ENCODE measurements around the gene SIPA1L2. TPM values are rescaled to one million over a fixed set of nuclear protein-coding genes. Genes with fewer than 3 reads are reported as not detected.

SIPA1L2 gene
- total RNA-seq, 4 donors from 2014 or later, result 2.4 to 25.1 (median 7.0) TPM

- intact Hi-C loops (cut with DNase I; ENCODE audit: low total_unique reads), result loop anchor here (10.0 kb wide), 1 partner anchor 321 kb away; the partner anchor contains the start of gene NTPCR
- Histone ChIP-seq H3K4me3 (no peak overlapping the region), H3K4me1 (no peaks in the 10 kb centered on the region), H3K27ac (no peak overlapping the region), H3K36me3 (no peaks in the 10 kb centered on the region), H3K9me3 (no peaks in the 10 kb centered on the region), H3K27me3 (no peaks in the 10 kb centered on the region)
- DNase-seq, result no peak
- TF ChIP-seq POLR2A (IDR thresholded peaks at IDR 0.05) (no peak), CTCF (IDR thresholded peaks at IDR 0.05) (no peak)
These were observed 4.2 kb upstream of the SIPA1L2 start for GRCh38 chr1:232634096-232634495.

GRCh38 chr1:232630894-232631195 lies 912 bp upstream of the SIPA1L2 start:
- peak overlapping the region; percentile 82 to 94 for H3K27ac ChIP-seq
- H3K4me3 ChIP-seq, result peak overlapping the region; percentile 68 to 89
- TF ChIP-seq CTCF (IDR thresholded peaks at IDR 0.05) (no peak), POLR2A (IDR thresholded peaks at IDR 0.05) (no peak)
- intact Hi-C loops (cut with DNase I; ENCODE audit: low total_unique reads), result loop anchor here (10.0 kb wide), 1 partner anchor 324 kb away; the partner anchor contains the start of gene NTPCR
- no peaks in the 10 kb centered on the region for H3K36me3 ChIP-seq
- DNase-seq, result no peak
- no peaks in the 10 kb centered on the region for H3K9me3 ChIP-seq
- no peaks in the 10 kb centered on the region for H3K27me3 ChIP-seq
- no peaks in the 10 kb centered on the region for H3K4me1 ChIP-seq

GRCh38 chr1:232629250-232630046 lies 485 bp downstream of the SIPA1L2 start:
- DNase-seq, result peak; percentile 29 to 31
- H3K27ac ChIP-seq, result peak overlapping the region; percentile 39 to 74

GRCh38 chr1:232628335-232629249 lies 1.3 kb downstream of the SIPA1L2 start:
- intact Hi-C loops (cut with DNase I; ENCODE audit: low total_unique reads), result no loop called here
- Histone ChIP-seq H3K36me3 (no peaks in the 10 kb centered on the region), H3K4me1 (no peaks in the 10 kb centered on the region), H3K27me3 (no peaks in the 10 kb centered on the region), H3K9me3 (no peaks in the 10 kb centered on the region), H3K27ac (peak overlapping the region in 1 of 2 donors; percentile 74), H3K4me3 (peak overlapping the region; percentile 68 to 89)
- DNase-seq, result no peak
- TF ChIP-seq CTCF (IDR thresholded peaks at IDR 0.05) (peak in 1 of 4 experiments; percentile 28), POLR2A (IDR thresholded peaks at IDR 0.05) (no peak)

More at GRCh38 chr1:232629250-232630046, 485 bp downstream of the SIPA1L2 start:
- intact Hi-C loops (cut with DNase I; ENCODE audit: low total_unique reads), result loop anchor here (10.0 kb wide), 1 partner anchor 325 kb away; the partner anchor contains the start of gene NTPCR
- H3K4me3 ChIP-seq, result peak overlapping the region; percentile 68 to 89
- H3K4me1 ChIP-seq, result no peaks in the 10 kb centered on the region
- no peaks in the 10 kb centered on the region for H3K36me3 ChIP-seq
- H3K27me3 ChIP-seq, result no peaks in the 10 kb centered on the region
- no peaks in the 10 kb centered on the region for H3K9me3 ChIP-seq
- TF ChIP-seq POLR2A (IDR thresholded peaks at IDR 0.05) (no peak), CTCF (IDR thresholded peaks at IDR 0.05) (peak in 2 of 4 experiments; percentile 15 to 18)

Data from uterus (tissue), 4 donors.